Astrocyte of the spinal cord (primary cell): ENCODE measurements around the gene ADAP1.
"Not testable (repeated sequence)": the region's sequence is repeated elsewhere in the genome, so short reads cannot be mapped to it uniquely, and the experiment has no call there.

Experiments used
- DNase-seq: peaks from one replicate; pipeline ENCODE4 v3.0.0; 2011; ENCODE audit warnings: low read depth, low spot score
- H3K4me3 ChIP-seq: 2 replicates; pipeline ENCODE4 v1.5.1; 2011; ENCODE audit warnings: low read depth, mild to moderate bottlenecking, low read length, moderate library complexity
- CTCF ChIP-seq: IDR thresholded peaks from 2 replicates; pipeline ENCODE4 v1.5.1; 2012; ENCODE audit warnings: low read depth, mild to moderate bottlenecking, low read length, inconsistent platforms
- in situ Hi-C: cut with HindIII; loops from 2 replicates; pipeline ENCODE4 v1.10.0; 2017; ENCODE audit warnings: low sequenced_read_pairs

ADAP1 gene

GRCh38 chr7:954330-955238 is at the start of gene ADAP1:
Gene ADAP1 (minus strand): TSS chr7:954680. CDS start chr7:954477, 203 bp downstream.
- no peak for DNase-seq
- H3K4me3 ChIP-seq = no peak within 1 kb of the TSS
- in situ Hi-C loops = no loop called here
- no peak for TF ChIP-seq CTCF

GRCh38 chr7:1002445-1002844 is 48.0 kb upstream of the ADAP1 start:
- in situ Hi-C loops, DNase-seq, H3K4me3 ChIP-seq: not testable (repeated sequence)

GRCh38 chr7:1002026-1002425 is 47.5 kb upstream of the ADAP1 start:
- not testable (repeated sequence) for DNase-seq

GRCh38 chr7:1001069-1001770 is 46.7 kb upstream of the ADAP1 start:
- in situ Hi-C loops, DNase-seq, H3K4me3 ChIP-seq: not testable (repeated sequence)

More at GRCh38 chr7:1002026-1002425, 47.5 kb upstream of the ADAP1 start:
- H3K4me3 ChIP-seq, in situ Hi-C loops: not testable (repeated sequence)

- in situ Hi-C loops = no loop called here
- no peak for TF ChIP-seq CTCF
- no peak overlapping the region for H3K4me3 ChIP-seq
Observed at GRCh38 chr7:999941-1000935, 45.8 kb upstream of the ADAP1 start.

GRCh38 chr7:999149-999879 is 44.8 kb upstream of the ADAP1 start:
- no peak overlapping the region for H3K4me3 ChIP-seq
- DNase-seq = no peak
- in situ Hi-C loops = no loop called here
- TF ChIP-seq CTCF = no peak

More at GRCh38 chr7:999941-1000935, 45.8 kb upstream of the ADAP1 start:
- DNase-seq = no peak

GRCh38 chr7:997404-998395 is 43.2 kb upstream of the ADAP1 start:
- TF ChIP-seq CTCF = no peak
- in situ Hi-C loops = no loop called here
- DNase-seq = no peak
- no peak overlapping the region for H3K4me3 ChIP-seq
